Measurements from ENCODE around the gene SNX1. TPM values are rescaled to one million over a fixed set of nuclear protein-coding genes. Genes with fewer than 3 reads are reported as not detected.

Gene SNX1
- total RNA-seq, 4 donors from 2014 or later: 184 to 348 (median 211) TPM

DNA sequence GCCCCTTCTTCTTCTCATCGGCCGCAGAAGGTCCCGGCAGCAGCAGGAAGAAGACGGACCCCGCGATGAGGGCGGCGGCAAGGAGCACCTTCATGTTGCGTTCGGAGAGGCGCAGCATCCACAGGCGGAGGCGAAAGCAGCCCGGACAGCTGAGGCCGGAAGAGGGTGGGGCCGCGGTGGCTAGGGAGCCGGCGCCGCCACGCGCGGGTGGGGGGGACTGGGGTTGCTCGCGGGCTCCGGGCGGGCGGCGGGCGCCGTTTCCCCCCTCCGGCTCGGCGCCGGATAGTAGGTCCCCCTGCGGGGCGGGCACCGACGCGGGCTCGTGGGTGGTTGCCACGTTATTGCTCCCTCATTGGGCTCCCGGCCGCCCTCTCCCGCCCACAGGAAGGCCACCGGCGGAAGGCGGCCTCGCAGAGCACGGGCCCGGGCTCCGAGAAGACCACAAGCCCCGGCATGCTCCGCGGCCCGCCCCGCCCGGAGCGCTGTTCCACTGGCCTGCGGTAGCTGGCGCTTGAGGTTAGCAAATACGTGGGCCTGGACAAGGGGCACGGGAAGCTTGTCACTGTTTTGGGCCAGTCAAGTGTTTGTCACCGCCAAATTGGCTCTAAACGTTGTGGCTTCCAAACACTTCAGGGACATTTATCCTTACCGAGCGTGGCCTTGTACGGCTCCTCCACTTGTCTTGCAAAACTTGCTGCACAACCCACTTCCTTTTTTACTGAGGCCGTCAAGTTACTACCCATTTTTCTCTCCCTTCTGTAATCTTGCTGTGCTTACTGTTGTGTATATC, 67.3 kb downstream of the SNX1 start, which contains the start of gene PPIB:
Gene PPIB, minus strand, starts transcription at position 154 of the 790 bp plus-strand sequence. Its CDS starts 36 bp downstream, at position 118.
- intact Hi-C loops (cut with DNase I): loop anchor here (5.0 kb wide), 1 partner anchor 189 kb away; no protein-coding TSS in a partner anchor
- TF ChIP-seq, protein P1, sequence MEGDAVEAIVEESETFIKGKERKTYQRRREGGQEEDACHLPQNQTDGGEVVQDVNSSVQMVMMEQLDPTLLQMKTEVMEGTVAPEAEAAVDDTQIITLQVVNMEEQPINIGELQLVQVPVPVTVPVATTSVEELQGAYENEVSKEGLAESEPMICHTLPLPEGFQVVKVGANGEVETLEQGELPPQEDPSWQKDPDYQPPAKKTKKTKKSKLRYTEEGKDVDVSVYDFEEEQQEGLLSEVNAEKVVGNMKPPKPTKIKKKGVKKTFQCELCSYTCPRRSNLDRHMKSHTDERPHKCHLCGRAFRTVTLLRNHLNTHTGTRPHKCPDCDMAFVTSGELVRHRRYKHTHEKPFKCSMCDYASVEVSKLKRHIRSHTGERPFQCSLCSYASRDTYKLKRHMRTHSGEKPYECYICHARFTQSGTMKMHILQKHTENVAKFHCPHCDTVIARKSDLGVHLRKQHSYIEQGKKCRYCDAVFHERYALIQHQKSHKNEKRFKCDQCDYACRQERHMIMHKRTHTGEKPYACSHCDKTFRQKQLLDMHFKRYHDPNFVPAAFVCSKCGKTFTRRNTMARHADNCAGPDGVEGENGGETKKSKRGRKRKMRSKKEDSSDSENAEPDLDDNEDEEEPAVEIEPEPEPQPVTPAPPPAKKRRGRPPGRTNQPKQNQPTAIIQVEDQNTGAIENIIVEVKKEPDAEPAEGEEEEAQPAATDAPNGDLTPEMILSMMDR (IDR thresholded peaks at IDR 0.05): peak in 4 of 6 experiments; percentile 35 to 74 (median 48)
- peak; percentile 81 to 87 for TF ChIP-seq POLR2A (IDR thresholded peaks at IDR 0.05)
- H3K36me3 ChIP-seq: peaks cover 32 to 33% of the 10 kb centered on the region in 2 donors
- 0 to 1% methylated on average over 17 to 31 of the region's 69 CpGs for WGBS, 2 donors
- H3K4me1 ChIP-seq: peaks cover 29 to 49% of the 10 kb centered on the region in 2 donors
- no peaks in the 10 kb centered on the region for H3K27me3 ChIP-seq
- H3K4me3 ChIP-seq (replicated peaks in 1 of 3): peak within 1 kb of the TSS; percentile 63 to 77 (median 69)
- DNase-seq: peak; percentile 99
- H3K27ac ChIP-seq: peak within 1 kb of the TSS; percentile 51 to 73 (median 68)
- no peaks in the 10 kb centered on the region for H3K9me3 ChIP-seq

DNA sequence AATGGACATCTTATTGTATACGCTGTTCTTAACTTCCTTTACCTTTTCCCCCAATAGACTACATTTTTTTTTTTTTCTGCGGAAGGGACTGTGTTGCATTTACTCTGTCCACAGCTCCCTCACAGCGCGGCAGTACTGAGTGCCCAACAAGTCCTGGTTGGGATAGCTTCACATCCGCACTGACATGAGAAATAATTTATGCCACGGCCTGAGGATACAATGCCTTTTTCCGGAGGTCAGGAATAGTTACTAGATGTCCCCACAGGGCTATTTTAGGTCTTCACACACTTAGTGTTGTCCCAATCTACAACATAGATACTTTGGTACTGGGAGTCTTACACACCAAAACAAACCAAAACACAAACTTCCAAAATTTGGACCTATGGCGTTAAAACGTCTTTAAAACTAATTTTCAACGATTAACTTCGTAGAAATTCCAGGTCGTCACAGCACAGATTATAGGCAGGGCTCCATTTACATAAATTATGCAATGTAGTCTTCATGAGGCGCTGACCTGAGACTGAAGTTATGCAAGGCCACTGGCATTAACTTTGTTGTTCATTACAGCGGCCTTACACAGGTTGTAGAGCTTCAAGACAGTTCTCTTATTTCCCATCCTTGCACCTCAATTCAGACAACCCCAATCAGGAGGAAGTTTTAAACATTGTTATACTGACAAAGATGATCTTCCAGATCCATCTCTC, 68.0 kb downstream of the SNX1 start:
- peak; percentile 44 to 51 for DNase-seq
- Histone ChIP-seq H3K36me3 (peaks cover 25 to 26% of the 10 kb centered on the region in 2 donors), H3K27ac (peak overlapping the region; percentile 42 to 73 (median 68)), H3K4me1 (peaks cover 25 to 42% of the 10 kb centered on the region in 2 donors), H3K4me3 (replicated peaks in 1 of 3) (peak overlapping the region in 1 of 3 donors; percentile 1), H3K27me3 (no peaks in the 10 kb centered on the region), H3K9me3 (no peaks in the 10 kb centered on the region)
- no peak for TF ChIP-seq POLR2A (IDR thresholded peaks at IDR 0.05)
- TF ChIP-seq, protein P1 (IDR thresholded peaks at IDR 0.05): peak in 1 of 6 experiments; percentile 2
- WGBS, 2 donors: 50 to 52% methylated on average over 14 of the region's 14 CpGs
- intact Hi-C loops (cut with DNase I): loop anchor here (5.0 kb wide), 1 partner anchor 188 kb away; no protein-coding TSS in a partner anchor

DNA sequence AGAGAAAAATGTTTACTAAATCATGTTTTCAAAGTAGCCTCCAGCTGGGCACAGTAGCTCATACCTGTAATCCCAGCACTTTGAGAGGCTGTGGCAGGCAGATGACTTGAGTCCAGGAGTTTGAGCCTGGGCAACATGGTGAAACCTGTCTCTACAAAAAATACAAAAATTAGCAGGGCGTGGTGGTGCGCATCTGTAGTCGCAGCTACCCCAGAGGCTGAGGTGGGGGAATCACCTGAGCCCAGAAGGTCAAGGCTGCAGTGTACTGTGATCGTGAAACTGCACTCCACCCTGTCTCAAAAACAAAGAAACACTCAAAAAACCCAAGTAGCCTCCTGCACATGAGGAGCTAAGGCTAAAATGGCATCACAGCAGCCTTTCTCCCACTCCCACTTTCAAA, 68.7 kb downstream of the SNX1 start:
- TF ChIP-seq, protein P1 (IDR thresholded peaks at IDR 0.05): no peak
- TF ChIP-seq POLR2A (IDR thresholded peaks at IDR 0.05): no peak
- Histone ChIP-seq H3K9me3 (no peaks in the 10 kb centered on the region), H3K27ac (peak overlapping the region in 1 of 3 donors; percentile 42), H3K4me3 (replicated peaks in 1 of 3) (no peak overlapping the region), H3K36me3 (peaks cover 18 to 19% of the 10 kb centered on the region in 2 donors), H3K4me1 (peaks cover 23 to 35% of the 10 kb centered on the region in 2 donors), H3K27me3 (no peaks in the 10 kb centered on the region)
- no peak for DNase-seq
- intact Hi-C loops (cut with DNase I): loop anchor here (5.0 kb wide), 1 partner anchor 188 kb away; no protein-coding TSS in a partner anchor
- 83 to 93% methylated on average over 4 of the region's 4 CpGs for WGBS, 2 donors

DNA sequence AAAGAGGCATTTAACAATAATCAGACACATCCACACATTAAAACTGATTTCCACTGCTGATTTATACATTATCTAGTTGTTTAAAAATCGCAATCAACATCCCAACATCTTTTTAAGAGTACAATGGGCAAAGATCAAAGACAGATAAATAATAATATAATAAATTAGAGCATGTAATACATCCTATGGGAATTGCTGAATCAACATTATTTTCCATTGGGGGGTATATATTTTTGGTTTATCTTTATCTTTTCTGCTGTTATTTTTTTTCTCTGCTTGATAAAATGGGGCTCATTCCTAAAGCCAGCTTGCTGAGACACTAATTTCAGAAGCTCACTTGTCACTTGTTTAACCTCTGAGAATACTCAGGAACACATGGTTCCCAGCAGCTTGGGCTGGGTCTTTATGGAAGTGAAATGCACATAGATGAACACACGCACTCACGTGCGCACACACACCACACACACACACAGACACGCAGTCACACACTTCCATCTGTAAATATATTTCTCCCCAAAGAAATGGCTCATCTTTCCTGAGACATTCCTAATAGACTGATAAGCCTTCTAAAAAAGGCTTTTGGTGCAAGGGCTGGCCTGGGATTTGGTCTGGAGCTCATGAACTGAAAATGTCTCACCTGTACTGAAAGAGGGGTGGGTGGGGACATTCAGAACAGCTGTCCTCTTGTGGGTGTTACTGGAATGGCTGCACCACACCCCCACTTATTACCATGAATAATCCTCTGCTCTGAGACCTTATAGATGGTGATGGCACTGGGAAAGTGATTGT, 70.5 kb downstream of the SNX1 start:
- Histone ChIP-seq H3K36me3 (peaks cover under 1 to 1% of the 10 kb centered on the region in 2 donors), H3K27ac (no peak overlapping the region), H3K4me3 (replicated peaks in 1 of 3) (no peak overlapping the region), H3K27me3 (no peaks in the 10 kb centered on the region), H3K4me1 (peaks cover 8 to 17% of the 10 kb centered on the region in 2 donors), H3K9me3 (no peaks in the 10 kb centered on the region)
- TF ChIP-seq POLR2A (IDR thresholded peaks at IDR 0.05): no peak
- TF ChIP-seq, protein P1 (IDR thresholded peaks at IDR 0.05): no peak
- WGBS, 2 donors: 95 to 96% methylated on average over 5 of the region's 5 CpGs
- DNase-seq: no peak
- intact Hi-C loops (cut with DNase I): no loop called here
